Stimulated activated CD4-positive, alpha-beta T cell treated with anti-CD3 and anti-CD28 coated beads, Interleukin-4, amount 100 ng/mL, for 48 hours (primary cell): ENCODE data around the gene KRT75.

Experiments used
- DNase-seq, 2 donors: peaks; one replicate each; pipeline ENCODE4 v3.0.0-alpha.2; 2020; ENCODE audit warnings: low read depth in 2 of 2

KRT75 gene

GRCh38 chr12:52439845-52440244 lies 5.7 kb upstream of the KRT75 start:
- DNase-seq: no peak

GRCh38 chr12:52439420-52439819 lies 5.2 kb upstream of the KRT75 start:
- DNase-seq: no peak

- no peak for DNase-seq
These were observed 4.4 kb upstream of the KRT75 start for GRCh38 chr12:52438305-52439301.

GRCh38 chr12:52437508-52437907 lies 3.3 kb upstream of the KRT75 start:
- DNase-seq: no peak

GRCh38 chr12:52436828-52437474 lies 2.8 kb upstream of the KRT75 start:
- DNase-seq: no peak

- no peak for DNase-seq
These were observed 2.0 kb upstream of the KRT75 start for GRCh38 chr12:52436000-52436827.

- no peak for DNase-seq
These were observed 1.5 kb upstream of the KRT75 start for GRCh38 chr12:52435659-52435999.

GRCh38 chr12:52434760-52435530 lies 774 bp upstream of the KRT75 start:
- no peak for DNase-seq

GRCh38 chr12:52433501-52434080 lies 580 bp downstream of the KRT75 start:
- no peak for DNase-seq

- DNase-seq: no peak
These were observed 1.5 kb downstream of the KRT75 start for GRCh38 chr12:52432559-52433207.

GRCh38 chr12:52428121-52428520 lies 6.0 kb downstream of the KRT75 start:
- DNase-seq: no peak

- no peak for DNase-seq
These were observed 7.1 kb downstream of the KRT75 start for GRCh38 chr12:52427083-52427482.

GRCh38 chr12:52426034-52426433 lies 8.1 kb downstream of the KRT75 start:
- no peak for DNase-seq

GRCh38 chr12:52425466-52425865 lies 8.7 kb downstream of the KRT75 start:
- no peak for DNase-seq

GRCh38 chr12:52423661-52424500 lies 10.3 kb downstream of the KRT75 start:
- DNase-seq: no peak

GRCh38 chr12:52423035-52423434 lies 11.1 kb downstream of the KRT75 start:
- DNase-seq: no peak

GRCh38 chr12:52419656-52420055 lies 14.5 kb downstream of the KRT75 start:
- DNase-seq: no peak

GRCh38 chr12:52418576-52419110 lies 15.5 kb downstream of the KRT75 start:
- no peak for DNase-seq

- no peak for DNase-seq
These were observed 16.4 kb downstream of the KRT75 start for GRCh38 chr12:52417740-52418139.
